GM10847 (cell line): ENCODE results near the gene MEGF10.

ENCODE experiments used
- POLR2A ChIP-seq: IDR thresholded peaks from 2 replicates; pipeline ENCODE4 v1.6.1; 2011; ENCODE audit not compliant: insufficient read length; ENCODE audit errors: extremely low read depth

MEGF10 gene

GRCh38 chr5:127296321-127296720 lies 5.7 kb downstream of the MEGF10 start:
- TF ChIP-seq POLR2A: no peak

GRCh38 chr5:127297348-127298035 lies 6.9 kb downstream of the MEGF10 start:
- TF ChIP-seq POLR2A: no peak

DNA sequence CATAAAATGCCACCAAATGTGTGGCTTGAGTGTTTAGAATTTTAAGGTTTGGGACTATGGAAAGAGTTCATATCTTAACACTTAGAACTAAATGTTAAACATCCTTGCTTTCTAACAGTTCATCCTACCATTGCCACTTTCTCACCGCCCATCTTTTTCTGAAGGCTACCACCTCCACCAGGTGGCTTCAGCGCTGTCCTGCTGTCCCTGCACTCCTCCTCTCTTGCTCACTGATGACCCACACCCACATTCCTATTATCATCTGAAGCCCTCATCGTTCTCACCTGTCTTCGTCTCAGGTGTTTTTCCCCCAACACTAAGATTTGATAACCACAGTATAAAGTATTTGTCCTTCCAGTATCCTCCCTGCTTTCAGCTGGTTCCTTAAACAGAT lies 7.4 kb downstream of the MEGF10 start:
- TF ChIP-seq POLR2A: no peak

DNA sequence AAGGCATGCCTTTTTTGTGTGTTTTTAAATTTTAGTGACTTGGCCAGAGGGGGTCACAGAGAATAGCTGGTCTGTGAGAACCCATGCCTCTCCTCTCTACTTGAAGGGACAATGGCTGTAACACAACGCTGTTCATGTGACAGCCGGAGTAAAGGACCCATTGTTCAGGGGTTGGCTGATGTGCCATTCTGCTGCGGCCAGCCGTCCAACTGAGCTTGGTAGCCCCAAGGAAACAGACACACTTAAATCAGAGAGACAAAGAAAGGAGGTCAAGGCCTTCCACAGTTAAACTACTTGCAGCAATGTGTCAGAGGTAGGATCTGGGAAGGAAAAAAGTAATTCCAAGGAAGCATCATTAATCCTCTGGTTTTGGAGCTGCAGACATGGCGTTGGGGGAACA lies 8.1 kb downstream of the MEGF10 start:
- TF ChIP-seq POLR2A: no peak

DNA sequence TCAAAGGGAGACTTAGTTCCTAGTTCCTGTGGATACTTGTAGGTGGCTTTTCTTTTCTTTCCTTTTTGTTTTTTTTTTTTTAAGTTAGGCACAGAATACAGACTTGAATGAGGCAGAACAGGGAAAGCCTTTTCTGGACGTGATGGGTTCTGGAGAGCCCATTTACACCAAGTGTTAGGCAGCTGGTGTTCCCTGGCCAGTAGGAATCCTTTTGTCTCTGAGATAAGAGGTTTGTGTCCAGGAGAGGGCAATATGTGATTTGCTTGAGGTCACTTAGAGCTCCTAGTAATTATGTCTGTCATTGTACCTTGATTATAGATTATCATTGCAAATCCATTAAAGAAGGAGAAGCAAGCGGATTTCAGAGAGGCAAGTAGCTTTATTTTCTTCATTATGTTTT lies 9.1 kb downstream of the MEGF10 start:
- TF ChIP-seq POLR2A: no peak

DNA sequence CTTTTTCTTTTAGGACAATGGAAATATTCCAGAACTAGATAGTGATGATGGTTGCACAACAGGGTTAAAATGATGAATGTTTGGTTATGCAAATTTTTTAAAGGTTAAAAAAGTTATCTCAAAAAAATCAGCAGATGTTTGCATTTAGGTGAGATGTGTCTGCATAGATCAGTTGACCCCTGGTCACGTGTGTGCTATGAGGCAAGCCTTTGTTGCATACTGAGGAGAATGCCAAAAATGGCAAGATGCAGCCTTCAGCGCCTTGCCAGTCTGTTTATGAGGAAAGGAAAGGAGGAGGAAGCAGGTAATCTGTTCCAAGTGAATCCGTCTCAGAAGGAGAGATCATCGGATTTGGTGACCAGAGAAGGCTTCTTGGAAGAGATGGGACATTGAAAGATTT lies 11.9 kb downstream of the MEGF10 start:
- no peak for TF ChIP-seq POLR2A

- no peak for TF ChIP-seq POLR2A
Measured at GRCh38 chr5:127303404-127303803, 12.8 kb downstream of the MEGF10 start.

- TF ChIP-seq POLR2A: no peak
Measured at GRCh38 chr5:127305493-127305892, 14.9 kb downstream of the MEGF10 start.

DNA sequence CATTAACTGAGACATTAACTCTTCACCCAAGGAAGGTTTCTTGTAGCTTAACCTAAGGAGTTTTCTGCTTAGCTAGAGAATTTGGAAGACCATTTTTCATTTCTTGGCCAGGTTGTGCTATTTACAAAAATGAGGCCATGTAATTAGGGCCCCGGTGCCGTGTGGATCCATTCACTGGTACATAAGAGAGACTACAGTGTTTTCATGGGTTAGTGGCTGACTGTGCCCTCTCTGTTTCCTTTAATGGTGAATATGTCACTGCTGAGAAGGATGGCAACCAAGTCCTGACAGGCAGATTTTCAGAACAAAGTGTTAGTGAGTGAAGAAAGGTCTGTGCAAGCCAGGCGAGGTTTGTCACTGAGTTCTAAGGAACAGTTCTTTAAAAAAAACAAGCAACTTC lies 15.4 kb downstream of the MEGF10 start:
- no peak for TF ChIP-seq POLR2A

- no peak for TF ChIP-seq POLR2A
Measured at GRCh38 chr5:127306647-127307046, 16.1 kb downstream of the MEGF10 start.

DNA sequence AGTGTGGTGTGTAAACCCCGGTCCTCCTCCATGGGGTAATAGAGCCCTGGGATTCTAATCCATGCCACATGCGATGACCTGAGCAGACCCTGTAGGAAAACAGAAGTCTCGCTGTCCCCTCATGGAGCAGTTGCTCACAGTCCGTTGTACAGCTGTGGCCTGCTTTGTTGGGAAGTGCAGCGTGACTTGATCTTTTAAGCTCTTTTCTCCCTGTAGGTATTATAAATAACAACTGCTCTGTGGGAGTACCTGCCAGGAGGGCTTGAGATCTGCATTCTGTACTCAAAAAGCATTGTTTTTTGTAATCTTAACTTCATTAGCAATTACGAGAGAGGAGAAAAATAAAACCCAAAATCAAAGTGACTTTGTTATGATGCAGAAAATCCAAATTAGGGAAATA lies 17.3 kb downstream of the MEGF10 start:
- TF ChIP-seq POLR2A: no peak

- TF ChIP-seq POLR2A: no peak
Measured at GRCh38 chr5:127308945-127309344, 18.3 kb downstream of the MEGF10 start.

GRCh38 chr5:127311349-127311748 lies 20.8 kb downstream of the MEGF10 start:
- TF ChIP-seq POLR2A: no peak

GRCh38 chr5:127311781-127312525 lies 21.4 kb downstream of the MEGF10 start:
- TF ChIP-seq POLR2A: no peak

GRCh38 chr5:127313379-127313778 lies 22.8 kb downstream of the MEGF10 start:
- TF ChIP-seq POLR2A: no peak

- no peak for TF ChIP-seq POLR2A
Measured at GRCh38 chr5:127313847-127314473, 23.4 kb downstream of the MEGF10 start.

- no peak for TF ChIP-seq POLR2A
Measured at GRCh38 chr5:127316011-127316410, 25.4 kb downstream of the MEGF10 start.
